ENCODE data around the gene AK4.
A peak's percentile ranks its signal among the peaks of the same experiment; 100 is the strongest.

DNA sequence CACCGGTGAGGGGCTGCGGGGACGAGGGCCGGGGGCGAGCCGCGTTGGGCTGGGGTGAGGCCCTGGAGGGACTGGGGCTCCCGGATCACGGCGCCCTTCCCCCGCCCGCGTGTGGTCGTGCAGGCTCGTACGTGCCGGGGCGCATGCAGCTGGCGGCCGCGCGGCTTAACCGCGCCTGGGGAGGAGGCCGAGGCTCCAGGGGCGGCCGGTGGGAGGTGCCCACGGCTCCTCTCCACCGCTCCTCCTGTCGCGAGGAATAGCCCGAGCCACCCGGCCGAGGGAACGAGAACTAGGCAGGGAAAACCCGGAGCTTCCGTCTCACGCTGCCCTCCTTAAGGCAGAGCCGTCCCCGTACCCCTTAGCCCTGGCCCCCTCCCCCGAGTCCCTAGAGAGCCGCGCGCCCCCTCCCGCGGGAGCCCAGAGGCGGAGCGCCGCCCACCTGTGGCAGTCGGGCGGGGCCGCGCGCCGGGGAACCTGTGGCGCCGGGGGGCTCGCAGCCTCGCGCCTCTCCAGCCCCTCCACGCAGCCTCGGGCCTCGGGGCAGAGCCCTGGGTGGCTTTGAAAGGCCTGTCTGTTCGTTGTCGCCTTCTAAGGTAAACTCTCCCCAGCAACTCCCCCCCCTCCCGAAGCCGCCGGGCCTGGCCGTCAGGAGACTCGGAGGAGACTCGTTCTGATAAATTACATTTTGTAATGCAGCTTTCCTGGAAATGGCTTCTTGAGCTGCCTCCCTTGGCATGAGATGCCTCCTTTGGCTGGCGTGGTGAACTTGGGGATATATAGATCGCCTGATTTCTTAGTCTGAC is 746 bp downstream of the AK4 start:
- peak; percentile 43; the same call in 1 of the 2 replicates for TF ChIP-seq POLR2A (IDR thresholded peaks at IDR 0.05; ENCODE audit: low read depth, low read length)
- no peak; the same call in 1 of the 2 replicates for TF ChIP-seq POLR2AphosphoS5 (IDR thresholded peaks at IDR 0.05; ENCODE audit: low read depth, low read length)
